Ishikawa (cell line): ENCODE data around the gene PKN1.

ENCODE experiments used
- CEBPB ChIP-seq: IDR thresholded peaks from 2 replicates; pipeline ENCODE4 v1.6.1; 2012
- CREB1 ChIP-seq: IDR thresholded peaks from 2 replicates; pipeline ENCODE4 v1.6.1; 2012; ENCODE audit warnings: low read depth
- FOXM1 ChIP-seq: IDR thresholded peaks from 2 replicates; pipeline ENCODE4 v1.6.1; 2012; ENCODE audit warnings: low read depth, borderline replicate concordance
- RAD21 ChIP-seq: IDR thresholded peaks from 2 replicates; pipeline ENCODE4 v1.6.1; 2012; ENCODE audit warnings: low read depth
- REST ChIP-seq: IDR thresholded peaks from 2 replicates; pipeline ENCODE4 v1.6.1; 2012; ENCODE audit warnings: low read depth, mild to moderate bottlenecking
- TAF1 ChIP-seq: IDR thresholded peaks from 2 replicates; pipeline ENCODE4 v1.6.1; 2012; ENCODE audit warnings: low read depth, mild to moderate bottlenecking
- TEAD4 ChIP-seq: IDR thresholded peaks from 2 replicates; pipeline ENCODE4 v1.6.1; 2012
- YY1 ChIP-seq: IDR thresholded peaks from 2 replicates; pipeline ENCODE4 v1.6.1; 2012; ENCODE audit warnings: low read depth
- TF ChIP-seq, protein P1 (sequence below): IDR thresholded peaks from 2 replicates; pipeline ENCODE4 v1.6.1; 2012

DNA sequence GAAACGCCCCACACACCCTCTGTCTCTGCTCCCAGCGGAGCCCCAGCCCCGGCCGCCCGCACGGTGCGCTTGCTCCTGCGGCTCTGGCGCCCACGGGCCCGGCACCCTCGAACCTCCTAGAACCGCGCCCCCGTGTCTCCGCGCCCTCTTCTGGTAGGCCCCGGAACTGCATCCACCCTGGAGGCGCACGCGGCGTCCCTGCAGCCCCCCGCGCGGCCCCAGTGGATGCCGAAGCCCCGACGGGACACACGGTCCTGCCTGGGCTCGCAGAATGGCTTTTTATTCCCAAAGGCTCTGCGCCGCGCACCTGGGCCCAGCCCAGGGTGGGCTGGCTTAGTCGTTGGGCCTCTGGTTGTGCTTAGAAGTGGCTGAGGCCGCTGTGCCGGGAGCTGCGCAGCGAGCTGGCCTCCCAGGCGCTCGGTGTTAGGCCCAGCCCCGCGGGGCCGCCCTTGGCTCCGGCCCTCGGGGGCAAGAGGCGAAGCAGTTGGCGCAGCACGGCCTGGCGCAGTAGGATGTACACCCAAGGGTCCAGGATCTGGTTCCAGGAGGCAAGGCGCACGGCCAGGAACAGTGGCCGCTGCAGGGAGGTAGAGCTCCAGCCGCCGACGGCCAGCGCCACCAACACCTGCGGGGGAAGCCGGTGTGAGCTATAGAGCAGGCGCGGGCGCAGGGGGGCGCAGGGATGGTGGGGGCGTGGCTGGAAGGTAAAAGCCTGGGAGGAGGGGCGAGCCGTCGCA, 39.3 kb downstream of the PKN1 start:
- TF ChIP-seq, protein P1, sequence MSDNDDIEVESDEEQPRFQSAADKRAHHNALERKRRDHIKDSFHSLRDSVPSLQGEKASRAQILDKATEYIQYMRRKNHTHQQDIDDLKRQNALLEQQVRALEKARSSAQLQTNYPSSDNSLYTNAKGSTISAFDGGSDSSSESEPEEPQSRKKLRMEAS: no peak
- no peak for TF ChIP-seq CEBPB
- TF ChIP-seq TEAD4: no peak
- peak; percentile 17; the same call in 1 of the 2 replicates for TF ChIP-seq RAD21
- no peak for TF ChIP-seq REST
- TF ChIP-seq YY1: no peak
- TF ChIP-seq TAF1: no peak
- TF ChIP-seq CREB1: no peak
- no peak for TF ChIP-seq FOXM1
